ENCODE measurements around the gene POLR2E.

Gene POLR2E

GRCh38 chr19:1049800-1050199 lies 45.4 kb downstream of the POLR2E start:
- Histone ChIP-seq H3K4me3 (no peak overlapping the region), H4K20me1 (no peaks in the 10 kb centered on the region), H3K4me2 (no peak overlapping the region), H3K27me3 (no peaks in the 10 kb centered on the region), H3K27ac (0 out of 2 replicates have a peak overlapping the region, but pooled peaks have one; percentile 13), H3K9me3 (no peaks in the 10 kb centered on the region), H3K36me3 (peaks cover 18% of the 10 kb centered on the region; the same call in 1 of the 2 replicates), H3K9ac (no peak overlapping the region), H3K4me1 (peaks cover 30% of the 10 kb centered on the region)
- no peak for TF ChIP-seq Cebpa-rat (IDR thresholded peaks at IDR 0.05)

- peaks cover 37% of the 10 kb centered on the region for H3K4me1 ChIP-seq
- no peak overlapping the region for H3K4me3 ChIP-seq
- H3K27me3 ChIP-seq: no peaks in the 10 kb centered on the region
- H3K4me2 ChIP-seq: no peak overlapping the region
- H4K20me1 ChIP-seq: no peaks in the 10 kb centered on the region
- TF ChIP-seq Cebpa-rat (IDR thresholded peaks at IDR 0.05): no peak
- no peak overlapping the region for H3K27ac ChIP-seq
- no peak overlapping the region for H3K9ac ChIP-seq
- peaks cover 13% of the 10 kb centered on the region; the same call in 1 of the 2 replicates for H3K36me3 ChIP-seq
- no peaks in the 10 kb centered on the region for H3K9me3 ChIP-seq
These were observed 46.1 kb downstream of the POLR2E start for GRCh38 chr19:1049106-1049505.

- H3K4me3 ChIP-seq: no peak overlapping the region
- H3K4me2 ChIP-seq: no peak overlapping the region
- peaks cover 43% of the 10 kb centered on the region for H3K4me1 ChIP-seq
- no peak overlapping the region for H3K27ac ChIP-seq
- no peak overlapping the region for H3K9ac ChIP-seq
- no peaks in the 10 kb centered on the region for H3K27me3 ChIP-seq
- peaks cover 8% of the 10 kb centered on the region; the same call in 1 of the 2 replicates for H3K36me3 ChIP-seq
- no peaks in the 10 kb centered on the region for H4K20me1 ChIP-seq
- TF ChIP-seq Cebpa-rat (IDR thresholded peaks at IDR 0.05): no peak
- H3K9me3 ChIP-seq: no peaks in the 10 kb centered on the region
These were observed 47.5 kb downstream of the POLR2E start for GRCh38 chr19:1047696-1048147.

- Histone ChIP-seq H3K4me3 (no peak overlapping the region), H3K36me3 (peaks cover 8% of the 10 kb centered on the region; the same call in 1 of the 2 replicates), H3K9ac (no peak overlapping the region), H3K27ac (no peak overlapping the region), H4K20me1 (peaks cover 2% of the 10 kb centered on the region), H3K4me2 (no peak overlapping the region), H3K27me3 (no peaks in the 10 kb centered on the region), H3K9me3 (no peaks in the 10 kb centered on the region), H3K4me1 (peaks cover 49% of the 10 kb centered on the region)
- no peak for TF ChIP-seq Cebpa-rat (IDR thresholded peaks at IDR 0.05)
These were observed 48.1 kb downstream of the POLR2E start for GRCh38 chr19:1046836-1047695.

GRCh38 chr19:1046117-1046626 lies 49.0 kb downstream of the POLR2E start:
- Histone ChIP-seq H3K4me2 (peak overlapping the region; percentile 40), H3K27me3 (no peaks in the 10 kb centered on the region), H3K4me1 (peaks cover 58% of the 10 kb centered on the region), H3K4me3 (no peak overlapping the region), H3K27ac (no peak overlapping the region), H3K9me3 (no peaks in the 10 kb centered on the region), H3K36me3 (peaks cover 8% of the 10 kb centered on the region; the same call in 1 of the 2 replicates), H3K9ac (no peak overlapping the region), H4K20me1 (peaks cover 11% of the 10 kb centered on the region)
- TF ChIP-seq Cebpa-rat (IDR thresholded peaks at IDR 0.05): no peak

GRCh38 chr19:1045247-1045603 lies 50.0 kb downstream of the POLR2E start:
- peaks cover 66% of the 10 kb centered on the region for H3K4me1 ChIP-seq
- no peak overlapping the region for H3K27ac ChIP-seq
- H3K4me3 ChIP-seq: no peak overlapping the region
- H3K9ac ChIP-seq: no peak overlapping the region
- H3K27me3 ChIP-seq: no peaks in the 10 kb centered on the region
- no peaks in the 10 kb centered on the region for H3K9me3 ChIP-seq
- peaks cover 11% of the 10 kb centered on the region for H4K20me1 ChIP-seq
- H3K4me2 ChIP-seq: no peak overlapping the region
- peaks cover 8% of the 10 kb centered on the region; the same call in 1 of the 2 replicates for H3K36me3 ChIP-seq
- TF ChIP-seq Cebpa-rat (IDR thresholded peaks at IDR 0.05): no peak

GRCh38 chr19:1042689-1043511 lies 52.3 kb downstream of the POLR2E start:
- no peak for TF ChIP-seq Cebpa-rat (IDR thresholded peaks at IDR 0.05)
- Histone ChIP-seq H3K4me1 (peaks cover 82% of the 10 kb centered on the region), H3K9ac (peak overlapping the region; percentile 31; the same call in 1 of the 2 replicates), H3K27me3 (no peaks in the 10 kb centered on the region), H3K9me3 (no peaks in the 10 kb centered on the region), H3K4me2 (peak overlapping the region; percentile 95), H3K4me3 (no peak overlapping the region), H3K36me3 (peaks cover 8% of the 10 kb centered on the region; the same call in 1 of the 2 replicates), H3K27ac (no peak overlapping the region), H4K20me1 (peaks cover 11% of the 10 kb centered on the region)

GRCh38 chr19:1041835-1042685 lies 53.1 kb downstream of the POLR2E start:
- no peak for TF ChIP-seq Cebpa-rat (IDR thresholded peaks at IDR 0.05)
- no peak overlapping the region; the same call in 1 of the 2 replicates for H3K4me3 ChIP-seq
- peak overlapping the region; percentile 95 for H3K4me2 ChIP-seq
- no peaks in the 10 kb centered on the region for H3K9me3 ChIP-seq
- peaks cover 4% of the 10 kb centered on the region; the same call in 1 of the 2 replicates for H3K36me3 ChIP-seq
- H3K9ac ChIP-seq: no peak overlapping the region
- no peak overlapping the region for H3K27ac ChIP-seq
- H3K27me3 ChIP-seq: no peaks in the 10 kb centered on the region
- peaks cover 87% of the 10 kb centered on the region for H3K4me1 ChIP-seq
- H4K20me1 ChIP-seq: peaks cover 11% of the 10 kb centered on the region

Data from BLaER1 (cell line).